MM.1S (cell line): ENCODE measurements around the gene ERCC2.

Experiments
- EZH2 ChIP-seq: fragments of 300-600 bp; sonication (generic); optimal IDR thresholded peaks from 2 replicates; pipeline ENCODE3; 2017; ENCODE audit warnings: low read depth, mild to moderate bottlenecking, antibody characterized with exemption, low read length, mixed read lengths
- TF ChIP-seq, protein P1 (sequence below): fragments of 300-600 bp; sonication (generic); IDR thresholded peaks from 2 replicates; pipeline ENCODE4 v1.5.1; 2016; ENCODE audit warnings: antibody characterized with exemption, low read length, mixed read lengths

DNA sequence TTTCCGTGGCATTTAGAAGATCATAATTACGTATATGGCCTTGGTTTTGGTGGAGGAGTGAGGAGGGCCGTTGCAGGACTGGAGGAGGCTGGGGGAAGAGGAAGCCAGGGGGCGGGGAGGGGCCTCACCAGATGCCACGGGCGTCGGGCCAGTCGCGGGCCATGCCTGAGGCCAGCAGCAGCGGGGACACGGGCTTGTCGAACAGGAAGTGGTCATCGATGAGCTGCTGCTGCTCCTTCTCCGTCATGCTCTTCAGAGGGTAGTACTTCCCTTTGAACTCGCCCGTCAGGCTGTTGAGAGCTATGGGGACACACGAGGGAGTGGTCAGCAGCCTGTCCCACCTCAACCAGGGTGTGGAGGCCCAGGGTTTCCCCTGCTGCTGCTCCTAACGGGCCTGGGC lies 58.8 kb downstream of the ERCC2 start:
- TF ChIP-seq EZH2 = no peak
- TF ChIP-seq, protein P1, sequence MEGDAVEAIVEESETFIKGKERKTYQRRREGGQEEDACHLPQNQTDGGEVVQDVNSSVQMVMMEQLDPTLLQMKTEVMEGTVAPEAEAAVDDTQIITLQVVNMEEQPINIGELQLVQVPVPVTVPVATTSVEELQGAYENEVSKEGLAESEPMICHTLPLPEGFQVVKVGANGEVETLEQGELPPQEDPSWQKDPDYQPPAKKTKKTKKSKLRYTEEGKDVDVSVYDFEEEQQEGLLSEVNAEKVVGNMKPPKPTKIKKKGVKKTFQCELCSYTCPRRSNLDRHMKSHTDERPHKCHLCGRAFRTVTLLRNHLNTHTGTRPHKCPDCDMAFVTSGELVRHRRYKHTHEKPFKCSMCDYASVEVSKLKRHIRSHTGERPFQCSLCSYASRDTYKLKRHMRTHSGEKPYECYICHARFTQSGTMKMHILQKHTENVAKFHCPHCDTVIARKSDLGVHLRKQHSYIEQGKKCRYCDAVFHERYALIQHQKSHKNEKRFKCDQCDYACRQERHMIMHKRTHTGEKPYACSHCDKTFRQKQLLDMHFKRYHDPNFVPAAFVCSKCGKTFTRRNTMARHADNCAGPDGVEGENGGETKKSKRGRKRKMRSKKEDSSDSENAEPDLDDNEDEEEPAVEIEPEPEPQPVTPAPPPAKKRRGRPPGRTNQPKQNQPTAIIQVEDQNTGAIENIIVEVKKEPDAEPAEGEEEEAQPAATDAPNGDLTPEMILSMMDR = no peak
